Caco-2 (cell line): ENCODE data around the gene LRRC8A. TPM values are rescaled to one million over a fixed set of nuclear protein-coding genes. Genes with fewer than 3 reads are reported as not detected.

Experiments
- BruUV-seq: library from RNA; stranded (reverse); fragments of 400-500 nt; replicated peaks from 2 replicates; lab custom pipeline; 2021; lab: Mats Ljungman, UMichigan
- CTCF ChIA-PET: fragments of 300-600 bp; sonication (Branson Sonifier 250); formaldehyde crosslinking; loops from one replicate; lab custom pipeline; 2022; ENCODE audit warnings: antibody characterized with exemption; lab: Charles Lee
- POLR2A ChIA-PET: fragments of 300-600 bp; sonication (Branson Sonifier 250); formaldehyde crosslinking; loops from one replicate; lab custom pipeline; 2022; ENCODE audit warnings: antibody characterized with exemption; lab: Charles Lee
- DNase-seq, 2 experiments: peaks; one replicate each; pipeline versions ENCODE4 v3.0.0 to v3.0.0-alpha.2; 2020 to 2022
- H3K27me3 ChIP-seq: replicated peaks from 2 replicates; pipeline ENCODE4 v1.6.0; 2011; ENCODE audit warnings: low read length; ENCODE audit not compliant: control insufficient read depth, insufficient read depth
- H3K36me3 ChIP-seq: 2 replicates; pipeline ENCODE4 v1.5.1; 2011; ENCODE audit warnings: low read length; ENCODE audit not compliant: control insufficient read depth, insufficient read depth
- H3K4me1 ChIP-seq: fragments of 250-450 bp; sonication (Bioruptor Pico); 2 replicates; pipeline ENCODE4 v1.5.1; 2020; ENCODE audit warnings: mild to moderate bottlenecking
- H3K4me3 ChIP-seq: 2 replicates; pipeline ENCODE4 v1.5.1; 2011; ENCODE audit warnings: low read depth, mild to moderate bottlenecking, control low read depth, low read length
- H3K9me3 ChIP-seq: fragments of 250-450 bp; sonication (Bioruptor Pico); 2 replicates; pipeline ENCODE4 v1.5.1; 2020; ENCODE audit warnings: mild to moderate bottlenecking, moderate library complexity
- H3K27ac Mint-ChIP-seq: one replicate; pipeline ENCODE4 v1.8.0; 2022; ENCODE audit warnings: mixed read lengths; ENCODE audit not compliant: unreplicated experiment
- H3K27me3 Mint-ChIP-seq: one replicate; pipeline ENCODE4 v1.8.0; 2022; ENCODE audit warnings: mixed read lengths; ENCODE audit not compliant: insufficient read depth, unreplicated experiment
- H3K36me3 Mint-ChIP-seq: one replicate; pipeline ENCODE4 v1.8.0; 2022; ENCODE audit warnings: mild to moderate bottlenecking, mixed read lengths; ENCODE audit not compliant: insufficient read depth, unreplicated experiment
- H3K4me1 Mint-ChIP-seq: one replicate; pipeline ENCODE4 v1.8.0; 2022; ENCODE audit warnings: low read depth, mixed read lengths; ENCODE audit not compliant: unreplicated experiment
- H3K4me3 Mint-ChIP-seq: one replicate; pipeline ENCODE4 v1.8.0; 2022; ENCODE audit warnings: mild to moderate bottlenecking, moderate library complexity, mixed read lengths; ENCODE audit not compliant: unreplicated experiment
- H3K9me3 Mint-ChIP-seq: one replicate; pipeline ENCODE4 v1.8.0; 2022; ENCODE audit warnings: mixed read lengths; ENCODE audit not compliant: unreplicated experiment
- intact Hi-C: fragments of 100-400 bp; cut with micrococcal nuclease; formaldehyde crosslinking; loops from one replicate; pipeline ENCODE4 v1.10.0; 2022; ENCODE audit not compliant: unreplicated experiment
- total RNA-seq: library from RNA; stranded (reverse); gene quantifications from 2 replicates; pipeline ENCODE4 v1.2.3, GENCODE V29; 2022
- TF ChIP-seq, protein P1 (sequence below), 2 experiments: fragments of 200-600 bp in 1 of 2; IDR thresholded peaks; 1 replicate in 1 of 2; 2 replicates in 1 of 2; pipeline versions ENCODE4 v1.5.1 to v1.8.0; 2011 to 2022; ENCODE audit warnings: antibody characterized with exemption in 1 of 2, control low read depth in 1 of 2, inconsistent platforms in 1 of 2, low read depth in 1 of 2, low read length in 1 of 2, mild to moderate bottlenecking in 1 of 2, moderate library complexity in 1 of 2; ENCODE audit not compliant: insufficient read depth in 1 of 2, severe bottlenecking in 1 of 2, unreplicated experiment in 1 of 2

The LRRC8A gene
- total RNA-seq, 1 experiment from 2014 or later, result 21.9 TPM

DNA sequence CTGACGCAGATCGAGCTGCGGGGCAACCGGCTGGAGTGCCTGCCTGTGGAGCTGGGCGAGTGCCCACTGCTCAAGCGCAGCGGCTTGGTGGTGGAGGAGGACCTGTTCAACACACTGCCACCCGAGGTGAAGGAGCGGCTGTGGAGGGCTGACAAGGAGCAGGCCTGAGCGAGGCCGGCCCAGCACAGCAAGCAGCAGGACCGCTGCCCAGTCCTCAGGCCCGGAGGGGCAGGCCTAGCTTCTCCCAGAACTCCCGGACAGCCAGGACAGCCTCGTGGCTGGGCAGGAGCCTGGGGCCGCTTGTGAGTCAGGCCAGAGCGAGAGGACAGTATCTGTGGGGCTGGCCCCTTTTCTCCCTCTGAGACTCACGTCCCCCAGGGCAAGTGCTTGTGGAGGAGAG, 34.3 kb downstream of the LRRC8A start:
- ChIA-PET POLR2A (interaction anchor here (0.5 kb wide), 1 partner anchor 33 kb away, joined by 6 read pairs; no protein-coding TSS in a partner anchor), CTCF (no interaction called here)
- Histone ChIP-seq H3K27me3 (no peaks in the 10 kb centered on the region), H3K36me3 (no peaks in the 10 kb centered on the region; the same call in 1 of the 2 replicates), H3K4me1 (peaks cover 18% of the 10 kb centered on the region), H3K4me3 (no peak overlapping the region), H3K9me3 (no peaks in the 10 kb centered on the region)
- TF ChIP-seq, protein P1, sequence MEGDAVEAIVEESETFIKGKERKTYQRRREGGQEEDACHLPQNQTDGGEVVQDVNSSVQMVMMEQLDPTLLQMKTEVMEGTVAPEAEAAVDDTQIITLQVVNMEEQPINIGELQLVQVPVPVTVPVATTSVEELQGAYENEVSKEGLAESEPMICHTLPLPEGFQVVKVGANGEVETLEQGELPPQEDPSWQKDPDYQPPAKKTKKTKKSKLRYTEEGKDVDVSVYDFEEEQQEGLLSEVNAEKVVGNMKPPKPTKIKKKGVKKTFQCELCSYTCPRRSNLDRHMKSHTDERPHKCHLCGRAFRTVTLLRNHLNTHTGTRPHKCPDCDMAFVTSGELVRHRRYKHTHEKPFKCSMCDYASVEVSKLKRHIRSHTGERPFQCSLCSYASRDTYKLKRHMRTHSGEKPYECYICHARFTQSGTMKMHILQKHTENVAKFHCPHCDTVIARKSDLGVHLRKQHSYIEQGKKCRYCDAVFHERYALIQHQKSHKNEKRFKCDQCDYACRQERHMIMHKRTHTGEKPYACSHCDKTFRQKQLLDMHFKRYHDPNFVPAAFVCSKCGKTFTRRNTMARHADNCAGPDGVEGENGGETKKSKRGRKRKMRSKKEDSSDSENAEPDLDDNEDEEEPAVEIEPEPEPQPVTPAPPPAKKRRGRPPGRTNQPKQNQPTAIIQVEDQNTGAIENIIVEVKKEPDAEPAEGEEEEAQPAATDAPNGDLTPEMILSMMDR (IDR thresholded peaks at IDR 0.05; ENCODE audit: insufficient read depth in 1 of 2, low read depth in 1 of 2, low read length in 1 of 2, severe bottlenecking in 1 of 2, unreplicated experiment in 1 of 2), result no peak
- Mint-ChIP-seq H3K4me1 (peaks cover 23% of the 10 kb centered on the region), H3K27ac (no peak overlapping the region), H3K4me3 (no peak overlapping the region), H3K27me3 (no peaks in the 10 kb centered on the region), H3K36me3 (peaks cover 44% of the 10 kb centered on the region), H3K9me3 (no peaks in the 10 kb centered on the region)
- no peak for DNase-seq
- intact Hi-C loops, result no loop called here
- BruUV-seq, result no TSS peak

DNA sequence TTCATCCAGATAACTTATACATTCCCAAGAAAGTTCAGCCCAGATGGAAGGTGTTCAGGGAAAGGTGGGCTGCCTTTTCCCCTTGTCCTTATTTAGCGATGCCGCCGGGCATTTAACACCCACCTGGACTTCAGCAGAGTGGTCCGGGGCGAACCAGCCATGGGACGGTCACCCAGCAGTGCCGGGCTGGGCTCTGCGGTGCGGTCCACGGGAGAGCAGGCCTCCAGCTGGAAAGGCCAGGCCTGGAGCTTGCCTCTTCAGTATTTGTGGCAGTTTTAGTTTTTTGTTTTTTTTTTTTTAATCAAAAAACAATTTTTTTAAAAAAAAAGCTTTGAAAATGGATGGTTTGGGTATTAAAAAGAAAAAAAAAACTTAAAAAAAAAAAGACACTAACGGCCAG, 34.8 kb downstream of the LRRC8A start:
- H3K4me1 ChIP-seq, result peaks cover 12% of the 10 kb centered on the region
- H3K27me3 ChIP-seq, result no peaks in the 10 kb centered on the region
- no peaks in the 10 kb centered on the region; the same call in 1 of the 2 replicates for H3K36me3 ChIP-seq
- no peaks in the 10 kb centered on the region for H3K27me3 Mint-ChIP-seq
- H3K4me3 ChIP-seq, result no peak overlapping the region
- TF ChIP-seq, protein P1 (IDR thresholded peaks at IDR 0.05; ENCODE audit: insufficient read depth in 1 of 2, low read depth in 1 of 2, low read length in 1 of 2, severe bottlenecking in 1 of 2, unreplicated experiment in 1 of 2), result no peak
- intact Hi-C loops, result no loop called here
- no peaks in the 10 kb centered on the region for H3K9me3 ChIP-seq
- peaks cover 20% of the 10 kb centered on the region for H3K4me1 Mint-ChIP-seq
- peaks cover 42% of the 10 kb centered on the region for H3K36me3 Mint-ChIP-seq
- BruUV-seq, result no TSS peak
- POLR2A ChIA-PET, result no interaction called here
- CTCF ChIA-PET, result no interaction called here
- H3K27ac Mint-ChIP-seq, result no peak overlapping the region
- H3K4me3 Mint-ChIP-seq, result no peak overlapping the region
- H3K9me3 Mint-ChIP-seq, result no peaks in the 10 kb centered on the region
- DNase-seq, result no peak

DNA sequence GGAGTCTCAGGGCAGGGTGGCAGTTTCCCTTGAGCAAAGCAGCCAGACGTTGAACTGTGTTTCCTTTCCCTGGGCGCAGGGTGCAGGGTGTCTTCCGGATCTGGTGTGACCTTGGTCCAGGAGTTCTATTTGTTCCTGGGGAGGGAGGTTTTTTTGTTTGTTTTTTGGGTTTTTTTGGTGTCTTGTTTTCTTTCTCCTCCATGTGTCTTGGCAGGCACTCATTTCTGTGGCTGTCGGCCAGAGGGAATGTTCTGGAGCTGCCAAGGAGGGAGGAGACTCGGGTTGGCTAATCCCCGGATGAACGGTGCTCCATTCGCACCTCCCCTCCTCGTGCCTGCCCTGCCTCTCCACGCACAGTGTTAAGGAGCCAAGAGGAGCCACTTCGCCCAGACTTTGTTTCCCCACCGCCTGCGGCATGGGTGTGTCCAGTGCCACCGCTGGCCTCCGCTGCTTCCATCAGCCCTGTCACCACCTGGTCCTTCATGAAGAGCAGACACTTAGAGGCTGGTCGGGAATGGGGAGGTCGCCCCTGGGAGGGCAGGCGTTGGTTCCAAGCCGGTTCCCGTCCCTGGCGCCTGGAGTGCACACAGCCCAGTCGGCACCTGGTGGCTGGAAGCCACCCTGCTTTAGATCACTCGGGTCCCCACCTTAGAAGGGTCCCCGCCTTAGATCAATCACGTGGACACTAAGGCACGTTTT, 35.4 kb downstream of the LRRC8A start:
- H3K27ac Mint-ChIP-seq, result no peak overlapping the region
- CTCF ChIA-PET, result no interaction called here
- TF ChIP-seq, protein P1 (IDR thresholded peaks at IDR 0.05; ENCODE audit: insufficient read depth in 1 of 2, low read depth in 1 of 2, low read length in 1 of 2, severe bottlenecking in 1 of 2, unreplicated experiment in 1 of 2), result no peak
- Histone ChIP-seq H3K4me1 (peaks cover 7% of the 10 kb centered on the region), H3K4me3 (no peak overlapping the region), H3K9me3 (no peaks in the 10 kb centered on the region), H3K27me3 (no peaks in the 10 kb centered on the region), H3K36me3 (no peaks in the 10 kb centered on the region; the same call in 1 of the 2 replicates)
- DNase-seq, result no peak
- peaks cover 42% of the 10 kb centered on the region for H3K36me3 Mint-ChIP-seq
- H3K4me3 Mint-ChIP-seq, result no peak overlapping the region
- intact Hi-C loops, result no loop called here
- H3K27me3 Mint-ChIP-seq, result no peaks in the 10 kb centered on the region
- no peaks in the 10 kb centered on the region for H3K9me3 Mint-ChIP-seq
- TSS peak; percentile 24 for BruUV-seq
- POLR2A ChIA-PET, result no interaction called here
- H3K4me1 Mint-ChIP-seq, result peaks cover 16% of the 10 kb centered on the region
